ENCODE data around the gene MLC1.
"Not testable (repeated sequence)": the region's sequence is repeated elsewhere in the genome, so short reads cannot be mapped to it uniquely, and the experiment has no call there.

Gene MLC1

DNA sequence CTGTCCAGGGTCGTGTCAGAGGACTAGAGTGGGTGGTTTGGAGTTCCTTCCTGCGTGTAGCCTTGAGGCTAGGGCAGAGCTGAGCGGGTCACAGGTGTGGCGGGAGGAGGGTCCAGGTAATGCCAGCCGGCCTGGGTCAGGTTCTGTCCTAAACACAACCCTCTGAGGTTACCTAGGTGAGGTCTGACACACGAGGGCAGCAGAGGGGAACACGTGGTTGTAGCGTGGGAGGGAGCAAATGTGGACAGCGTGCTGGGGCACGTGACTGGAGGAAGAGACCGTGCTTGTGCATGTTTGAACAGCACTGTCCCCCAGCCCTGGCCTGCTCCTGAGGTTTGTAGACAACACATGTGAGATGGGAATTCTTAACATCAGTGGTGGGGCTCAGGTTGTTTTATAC, 17.7 kb upstream of the MLC1 start:
- no peak for DNase-seq (ENCODE audit: low spot score)

DNA sequence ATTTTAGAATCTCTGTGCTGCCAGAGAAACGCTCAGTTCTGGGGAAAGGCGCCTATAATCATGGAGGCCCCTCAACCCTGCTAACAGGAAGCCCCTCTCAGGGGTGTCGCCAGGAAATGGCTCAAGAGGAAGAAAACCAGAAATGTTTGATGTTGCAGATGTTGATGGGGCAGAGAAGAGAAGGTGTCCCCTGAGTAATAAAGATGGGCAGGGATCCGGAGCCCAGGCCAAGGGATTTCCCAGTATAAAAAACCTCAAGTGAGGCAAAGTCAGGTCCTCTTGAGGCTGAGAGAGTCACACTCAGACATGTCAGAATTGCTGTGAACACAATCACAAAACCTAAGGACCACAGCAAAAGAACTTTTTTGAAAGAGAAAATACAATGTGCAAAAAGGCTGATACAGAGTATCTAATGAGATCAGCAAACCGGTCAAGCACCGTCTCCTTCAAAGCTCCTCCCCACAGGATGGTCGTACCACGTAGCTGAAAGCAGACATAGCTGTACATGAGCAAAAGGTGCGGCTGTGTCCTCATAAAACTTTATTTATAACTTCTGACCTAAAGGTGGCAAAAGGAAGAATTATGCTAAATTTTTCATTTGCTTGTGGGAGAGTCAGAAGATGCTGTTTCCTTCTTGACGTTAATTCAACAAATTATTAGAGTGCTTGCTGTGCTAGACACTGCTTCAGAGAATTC, 16.8 kb upstream of the MLC1 start:
- DNase-seq (ENCODE audit: low spot score) = no peak

DNA sequence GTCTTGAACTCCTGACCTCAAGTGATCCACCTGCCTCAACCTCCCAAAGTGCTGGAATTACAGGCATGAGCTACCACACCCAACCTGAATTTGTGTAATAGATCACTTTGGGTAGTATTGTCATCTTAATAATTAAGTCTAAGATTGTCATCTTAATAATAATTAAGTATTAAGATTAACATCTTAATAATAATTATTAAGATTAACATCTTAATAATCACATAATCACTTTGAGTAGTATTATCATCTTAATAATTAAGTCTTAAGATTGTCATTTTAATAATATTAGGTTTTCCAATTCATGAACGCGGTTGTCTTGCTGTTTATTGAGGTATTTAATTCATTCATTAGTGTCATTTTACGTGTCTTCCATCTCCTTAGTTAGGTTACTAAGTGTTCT, 12.8 kb upstream of the MLC1 start:
- DNase-seq (ENCODE audit: low spot score) = no peak

DNA sequence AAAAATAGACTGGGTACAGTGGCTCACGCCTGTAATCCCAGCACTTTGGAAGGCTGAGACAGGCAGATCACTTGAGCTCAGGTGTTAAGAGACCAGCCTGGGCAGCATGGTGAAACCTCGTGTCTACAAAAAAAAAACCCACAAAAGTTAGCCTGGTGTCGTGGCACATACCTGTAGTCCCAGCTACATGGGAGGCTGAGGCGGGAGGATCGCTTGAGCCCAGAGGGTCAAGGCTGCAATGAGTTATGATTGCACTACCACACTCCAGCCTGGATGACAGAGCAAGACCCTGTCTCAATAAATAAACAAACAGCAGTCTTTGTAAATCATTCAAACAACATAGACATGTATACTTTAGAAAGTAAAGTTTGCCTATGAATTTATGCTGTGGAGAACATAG, 7.1 kb upstream of the MLC1 start:
- no peak for DNase-seq (ENCODE audit: low spot score)

DNA sequence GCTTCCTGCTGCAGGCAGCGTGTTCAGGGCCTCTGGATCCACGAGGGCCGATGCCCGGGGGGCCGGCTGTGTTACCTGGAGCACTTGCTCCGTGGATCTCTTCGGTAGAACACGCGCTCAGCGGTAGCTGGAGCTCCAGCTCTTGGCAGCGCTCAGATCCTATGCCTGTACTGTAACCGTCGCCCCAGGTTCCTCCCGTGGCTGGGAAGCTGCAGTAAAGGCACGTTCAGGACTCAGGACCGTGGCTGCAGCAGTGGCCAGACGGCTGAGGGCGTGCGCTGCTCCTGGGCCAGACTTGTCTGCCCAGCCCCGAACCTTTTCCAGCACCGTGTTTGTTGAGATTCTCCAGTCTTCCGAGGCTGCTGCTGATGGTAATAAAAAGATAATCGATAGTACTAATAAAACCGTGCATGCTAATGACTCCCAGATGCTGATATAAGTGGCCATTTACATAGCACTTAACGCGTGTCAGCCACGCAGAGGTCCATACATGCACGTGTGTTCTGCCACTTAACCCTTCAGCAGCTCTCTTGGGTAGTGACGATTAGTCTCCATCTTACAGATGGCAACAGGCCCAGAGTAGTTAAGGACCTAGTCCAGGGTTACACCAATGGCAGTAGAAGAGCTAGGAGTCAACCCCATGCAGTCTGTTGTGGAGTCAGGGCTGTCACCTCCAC, 6.0 kb upstream of the MLC1 start:
- no peak for DNase-seq (ENCODE audit: low spot score)

DNA sequence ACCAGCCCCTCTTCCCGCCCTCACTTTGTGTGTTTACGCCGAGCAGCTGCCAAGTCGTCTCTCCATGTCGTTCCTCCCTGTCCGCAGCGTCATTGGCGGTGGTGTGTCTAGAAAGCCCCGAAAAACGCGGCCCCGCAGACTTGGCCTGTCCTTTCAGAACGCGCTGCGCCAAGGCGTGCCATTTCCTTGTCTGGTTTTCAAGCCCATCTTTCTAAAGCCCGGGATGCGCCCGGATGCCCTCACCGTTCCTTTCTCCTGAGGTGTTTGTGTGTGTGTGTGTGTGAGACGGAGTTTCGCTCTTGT, 5.1 kb upstream of the MLC1 start:
- no peak for DNase-seq (ENCODE audit: low spot score)

DNA sequence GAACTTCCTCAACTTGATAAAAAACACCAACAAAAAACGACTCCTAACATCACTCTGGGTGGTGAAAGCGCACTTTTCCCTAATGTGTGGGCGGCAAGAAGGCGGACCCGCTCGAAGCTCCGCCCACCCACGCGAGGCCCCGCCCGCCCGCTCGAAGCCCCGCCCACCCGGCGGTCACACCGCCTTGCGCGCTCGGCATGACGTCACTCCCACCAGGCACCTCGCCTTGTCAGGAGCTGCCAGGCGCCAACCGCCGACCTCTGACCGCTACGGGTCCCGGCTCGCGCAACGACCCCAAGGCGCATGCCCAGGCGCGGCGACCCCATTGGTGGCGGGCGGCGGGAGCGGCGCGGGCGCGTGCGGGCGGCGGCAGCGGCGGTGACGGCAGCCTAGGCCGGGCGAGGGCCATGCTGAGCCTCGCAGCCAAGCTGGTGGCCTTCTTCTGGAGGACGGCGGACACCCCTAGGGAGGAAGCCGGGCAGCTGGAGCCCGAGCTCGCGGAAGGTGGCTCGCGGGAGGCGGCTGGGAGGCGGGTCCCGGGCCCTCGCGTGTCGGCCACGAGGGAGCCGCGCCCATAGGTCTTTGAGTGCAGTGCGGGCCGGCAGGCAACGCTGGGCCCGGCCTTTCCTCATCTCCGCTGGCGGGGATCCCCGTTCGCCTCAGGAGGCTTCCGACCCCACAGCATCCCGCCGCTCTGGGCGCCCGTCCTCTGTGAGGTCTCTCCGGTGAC, 4.6 kb upstream of the MLC1 start, which contains the start of gene MOV10L1:
Gene MOV10L1 (plus strand): TSS at position 325 of the 730 bp plus-strand sequence. CDS start 83 bp downstream, at position 408.
- DNase-seq (ENCODE audit: low spot score) = no peak

DNA sequence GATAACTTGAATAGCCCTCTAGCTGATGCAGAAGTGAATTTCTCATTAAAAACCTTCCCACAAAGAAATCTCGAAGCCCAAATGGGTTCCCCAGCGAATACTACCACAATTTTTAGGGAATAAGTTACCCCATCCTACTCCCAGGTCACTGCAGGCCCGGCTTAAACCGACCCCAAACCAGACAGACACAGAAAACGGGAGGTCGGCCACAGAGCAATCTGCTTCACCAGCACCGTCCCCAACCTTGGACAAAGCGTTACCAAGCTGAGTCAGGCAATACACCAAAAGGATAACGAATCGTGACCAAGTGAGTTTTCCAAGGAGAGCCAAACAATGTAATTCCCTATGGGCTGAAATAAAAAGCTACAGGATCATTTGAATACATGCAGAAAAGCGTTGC, 4.0 kb upstream of the MLC1 start:
- no peak for DNase-seq (ENCODE audit: low spot score)

DNA sequence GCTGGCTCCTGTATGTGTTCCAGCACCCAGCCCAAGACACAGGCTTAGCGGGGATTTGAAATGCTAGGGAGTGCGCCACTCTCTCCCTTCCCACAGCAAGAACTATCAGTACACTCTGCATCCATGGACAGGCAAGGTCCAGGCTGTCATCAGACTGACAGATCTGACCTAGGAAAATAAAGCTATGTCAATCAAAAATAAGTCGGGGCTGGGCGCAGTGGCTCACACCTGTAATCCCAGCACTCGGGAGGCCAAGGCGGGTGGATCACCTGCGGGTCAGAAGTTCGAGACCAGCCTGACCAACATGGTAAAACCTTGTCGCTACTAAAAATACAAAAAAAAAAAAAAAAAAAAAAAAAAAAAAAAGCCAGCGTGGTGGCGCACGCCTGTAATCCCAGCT, 2.9 kb upstream of the MLC1 start:
- DNase-seq (ENCODE audit: low spot score) = no peak

DNA sequence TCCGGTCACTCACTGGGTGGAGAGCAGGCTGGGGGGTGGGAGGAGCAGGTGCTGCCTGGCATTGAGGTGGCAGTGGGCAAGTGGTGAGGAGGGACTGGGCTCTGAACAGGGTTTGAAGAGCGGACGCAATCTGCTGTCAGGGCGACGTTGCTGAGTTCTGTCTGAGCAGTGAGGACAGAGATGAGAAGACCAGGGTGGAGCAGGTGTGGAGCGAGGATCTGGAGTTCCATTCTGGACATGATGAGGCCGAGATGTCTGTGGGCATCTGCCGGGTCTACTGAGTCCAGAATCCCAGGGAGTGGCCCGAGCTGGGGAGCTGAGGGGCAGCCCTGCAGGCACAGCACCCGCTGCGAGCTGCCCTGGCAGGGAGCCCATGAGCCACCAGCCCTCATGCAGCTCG, 2.4 kb upstream of the MLC1 start:
- DNase-seq (ENCODE audit: low spot score) = no peak

DNA sequence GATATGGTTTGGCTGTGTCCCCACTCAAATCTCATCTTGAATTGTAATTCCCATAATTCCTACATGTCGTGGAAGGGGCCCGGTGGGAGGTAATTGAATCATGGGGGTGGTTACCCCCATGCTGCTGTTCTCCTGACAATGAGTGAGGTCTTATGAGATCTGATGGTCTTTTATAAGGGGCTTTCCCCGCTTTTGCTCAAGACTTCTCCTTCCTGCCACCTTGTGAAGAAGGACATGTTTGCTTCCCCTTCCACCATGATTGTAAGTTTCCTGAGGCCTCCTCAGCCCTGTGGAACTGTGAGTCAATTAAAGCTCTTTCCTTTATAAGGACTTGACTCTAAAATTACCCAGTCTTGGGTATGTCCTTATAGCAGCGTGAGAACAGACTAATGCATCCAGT, 1.7 kb upstream of the MLC1 start:
- not testable (repeated sequence) for DNase-seq (ENCODE audit: low spot score)

DNA sequence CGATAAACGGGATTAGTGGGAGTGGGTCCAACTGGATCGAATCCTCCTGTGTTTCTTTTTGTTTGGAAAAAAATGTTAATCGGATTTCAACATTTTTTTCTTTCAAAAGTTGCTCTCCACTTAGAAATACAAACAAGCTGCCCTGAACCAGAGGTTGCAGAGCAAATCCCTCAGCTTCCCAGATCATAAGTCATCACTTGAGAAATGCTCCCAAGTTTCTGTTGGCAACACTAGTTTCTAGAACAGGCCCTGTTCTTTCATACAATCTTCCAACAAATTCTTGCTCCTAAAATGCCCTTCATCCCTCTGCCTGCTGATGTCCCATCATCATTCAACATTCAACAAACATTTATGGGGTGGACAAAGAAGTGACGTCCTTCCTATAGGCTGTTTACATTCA, 1.3 kb upstream of the MLC1 start:
- no peak for DNase-seq (ENCODE audit: low spot score)

DNA sequence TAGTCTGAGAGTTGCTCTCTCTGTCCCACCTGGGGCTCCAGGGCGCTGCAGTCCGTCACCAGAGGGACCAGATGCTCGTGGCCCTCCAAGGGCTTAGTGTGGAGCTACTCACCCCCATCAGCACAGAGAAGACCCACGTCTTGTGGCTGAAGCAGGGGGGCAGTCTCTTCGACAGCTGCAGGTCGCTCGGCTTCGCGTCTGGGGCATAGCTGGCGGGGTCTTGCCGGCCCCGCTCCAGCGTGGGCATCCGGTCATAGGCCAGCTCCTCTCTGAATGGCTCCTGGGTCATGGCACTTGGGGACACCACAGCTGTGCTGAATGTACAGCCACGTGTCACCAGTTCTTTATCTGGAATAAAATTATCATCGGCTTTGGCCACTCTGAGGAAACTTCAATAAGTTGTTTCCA, 608 bp downstream of the MLC1 start:
- no peak for DNase-seq (ENCODE audit: low spot score)

DNA sequence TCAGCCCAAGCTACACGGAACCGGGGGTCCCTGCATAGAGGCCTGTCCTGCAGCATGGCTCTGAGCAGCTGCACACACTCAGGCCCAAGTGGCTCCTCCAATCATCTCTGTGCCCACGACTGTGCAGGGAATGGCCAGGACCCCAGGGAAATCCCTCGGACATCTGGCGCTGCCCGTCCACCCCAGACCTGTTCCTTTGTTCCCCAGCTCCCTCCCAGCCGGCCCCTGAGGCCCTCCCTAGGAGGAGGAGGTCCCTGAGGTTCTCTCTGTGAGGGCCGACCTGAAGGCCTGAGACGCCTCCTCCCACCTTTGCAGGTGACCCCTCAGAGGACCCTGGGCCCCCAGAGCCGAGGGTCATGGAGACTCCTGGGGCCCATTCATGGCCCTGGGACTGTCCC, 1.1 kb downstream of the MLC1 start:
- DNase-seq (ENCODE audit: low spot score) = no peak

DNA sequence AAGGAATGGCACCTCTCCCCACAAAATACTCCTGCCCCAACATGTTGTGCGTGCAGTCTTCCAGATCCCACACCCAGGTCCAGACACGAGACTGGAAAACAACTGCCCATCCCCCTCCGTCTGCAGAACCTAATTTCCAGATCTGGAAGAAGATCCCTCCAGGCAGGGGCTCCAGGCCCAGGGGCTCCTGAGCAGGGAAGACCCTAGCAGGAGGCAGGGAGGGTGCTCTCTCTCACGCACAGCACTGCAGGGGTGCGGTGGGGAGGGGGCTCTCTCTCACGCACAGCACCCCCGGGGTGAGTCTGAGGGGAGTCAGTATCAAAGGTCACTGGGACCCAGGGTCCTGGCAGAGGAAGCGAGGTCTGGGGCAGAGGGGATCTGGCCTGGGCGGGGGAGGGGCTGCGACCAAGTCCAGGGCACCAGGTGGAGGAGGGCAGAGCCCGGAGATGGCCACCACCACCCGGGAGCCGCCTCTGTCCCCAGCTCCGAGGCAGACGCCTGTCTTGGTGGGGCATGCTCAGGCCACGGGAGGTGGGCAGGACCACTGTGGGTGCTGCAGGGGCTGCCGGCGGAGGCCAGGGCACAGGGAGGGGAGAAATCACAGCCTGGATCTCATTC, 1.7 kb downstream of the MLC1 start:
- DNase-seq (ENCODE audit: low spot score) = no peak

DNA sequence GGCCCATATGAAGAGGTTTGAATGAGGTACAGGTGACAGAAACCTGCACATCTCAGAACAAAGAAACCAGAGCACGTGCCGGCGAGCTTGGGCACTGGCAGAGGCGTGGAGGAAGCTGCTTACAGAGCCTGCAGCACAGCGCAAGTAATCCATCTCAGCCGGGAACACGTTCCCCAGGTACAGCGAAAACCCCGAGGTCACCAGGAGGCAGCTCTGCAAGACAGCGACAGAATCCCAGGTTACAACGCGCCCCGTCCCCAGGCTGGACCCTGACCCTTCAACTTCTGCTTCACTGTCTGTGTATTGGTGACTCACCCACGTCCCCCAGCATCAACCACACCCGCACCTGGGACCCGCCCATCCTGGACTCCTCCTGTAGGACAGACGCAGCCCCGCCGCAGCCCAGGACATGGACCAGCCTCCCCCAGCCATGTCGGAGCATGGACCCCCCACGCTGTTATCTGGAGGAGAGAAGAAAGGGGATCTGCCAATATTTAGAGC, 2.2 kb downstream of the MLC1 start:
- no peak for DNase-seq (ENCODE audit: low spot score)

DNA sequence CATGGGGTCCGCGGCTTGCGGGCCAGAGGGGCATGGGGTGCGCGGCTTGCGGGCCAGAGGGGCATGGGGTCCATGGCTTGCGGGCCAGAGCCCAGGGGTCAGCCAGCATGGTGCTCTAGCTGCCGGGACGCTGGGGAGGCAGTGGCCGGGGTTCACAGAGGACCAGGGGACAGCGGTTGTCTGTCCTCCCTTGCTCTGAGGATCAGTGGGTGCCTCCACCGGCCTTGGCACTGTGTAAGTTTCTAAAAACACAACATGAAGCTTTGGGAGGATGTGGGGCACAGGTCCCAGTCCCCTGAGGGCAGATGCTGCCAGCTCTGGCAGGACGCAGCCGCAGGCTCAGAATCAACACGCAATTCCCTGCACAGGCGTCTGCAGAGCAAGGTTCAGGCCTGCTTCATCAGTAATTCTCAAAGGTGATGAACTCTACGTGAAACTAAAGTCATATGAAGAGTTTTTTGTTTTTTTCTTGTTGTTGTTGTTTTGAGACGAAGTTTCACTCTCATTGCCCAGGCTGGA, 3.0 kb downstream of the MLC1 start:
- no peak for DNase-seq (ENCODE audit: low spot score)

DNA sequence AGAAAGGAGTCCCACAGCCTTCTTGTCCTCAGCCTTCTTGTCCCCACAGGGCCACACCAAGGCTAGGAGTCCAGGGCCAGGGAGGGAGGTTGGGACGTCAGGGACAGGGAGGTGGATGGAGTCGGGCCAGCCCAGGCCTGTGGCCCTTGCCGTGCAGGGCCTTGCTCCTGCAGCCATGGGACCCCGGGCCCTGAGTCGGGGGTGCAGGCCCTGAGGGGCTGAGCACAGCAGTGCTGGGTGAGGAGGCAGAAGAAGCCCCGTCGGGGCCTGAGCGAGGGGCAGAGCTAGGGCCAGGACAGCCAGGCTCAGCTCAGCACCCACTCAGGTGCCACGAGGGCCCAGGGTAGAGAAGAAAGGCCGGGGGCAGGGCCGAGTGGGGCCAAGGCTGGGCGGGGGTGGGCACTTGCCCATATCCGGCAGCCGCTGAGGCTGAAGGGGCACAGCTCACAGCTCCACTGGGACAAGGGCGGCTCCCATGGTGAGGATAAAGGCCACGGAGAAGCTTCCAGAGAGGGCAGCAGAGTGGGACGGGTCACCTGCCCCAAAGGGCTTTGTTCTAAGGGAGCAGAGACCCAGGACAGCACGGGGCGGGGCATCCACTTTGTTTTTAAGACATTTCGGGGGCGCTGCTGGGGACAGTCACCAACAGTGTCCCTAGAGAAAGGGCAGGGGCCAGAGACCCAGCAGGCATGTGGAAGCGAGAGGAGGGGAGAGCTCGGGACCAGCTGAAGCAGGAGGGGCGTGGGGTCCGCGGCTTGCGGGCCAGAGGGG, 3.6 kb downstream of the MLC1 start:
- DNase-seq (ENCODE audit: low spot score) = no peak

DNA sequence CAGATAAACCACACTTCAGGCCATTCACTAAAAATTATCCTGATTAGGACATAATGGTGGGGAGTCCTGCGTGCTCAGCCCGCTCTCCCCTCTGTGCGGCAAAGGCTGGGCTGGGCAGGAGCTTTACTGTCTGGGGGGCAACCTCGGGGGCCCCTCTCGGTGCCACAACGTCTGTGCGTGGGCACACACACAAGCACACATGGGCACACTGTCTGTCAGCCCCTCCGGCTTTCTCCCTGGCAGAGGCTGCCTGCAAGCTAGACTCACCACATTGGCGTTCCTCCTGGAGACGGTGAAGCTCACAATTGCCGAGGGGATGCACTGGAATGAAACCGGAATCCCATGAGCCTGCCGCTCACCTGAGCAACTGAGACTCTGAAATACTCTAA, 5.2 kb downstream of the MLC1 start:
- no peak for DNase-seq (ENCODE audit: low spot score)

DNA sequence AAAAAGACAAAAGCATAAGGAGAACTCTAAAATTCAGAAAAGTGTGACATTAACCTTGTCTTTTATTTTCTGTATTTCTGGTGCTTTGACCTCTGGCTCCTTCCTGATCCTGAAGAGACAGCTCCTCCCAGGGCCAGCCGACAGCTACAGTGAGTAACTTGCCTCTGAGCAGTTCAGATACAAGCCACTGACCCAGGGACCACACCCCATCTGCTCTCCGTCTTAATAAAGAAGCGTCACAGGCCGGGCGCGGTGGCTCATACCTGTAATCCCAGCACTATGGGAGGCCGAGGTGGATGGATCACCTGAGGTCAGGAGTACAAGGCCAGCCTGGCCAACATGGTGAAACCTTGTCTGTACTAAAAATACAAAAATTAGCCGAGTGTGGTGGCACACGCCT, 6.5 kb downstream of the MLC1 start:
- DNase-seq (ENCODE audit: low spot score) = no peak

DNA sequence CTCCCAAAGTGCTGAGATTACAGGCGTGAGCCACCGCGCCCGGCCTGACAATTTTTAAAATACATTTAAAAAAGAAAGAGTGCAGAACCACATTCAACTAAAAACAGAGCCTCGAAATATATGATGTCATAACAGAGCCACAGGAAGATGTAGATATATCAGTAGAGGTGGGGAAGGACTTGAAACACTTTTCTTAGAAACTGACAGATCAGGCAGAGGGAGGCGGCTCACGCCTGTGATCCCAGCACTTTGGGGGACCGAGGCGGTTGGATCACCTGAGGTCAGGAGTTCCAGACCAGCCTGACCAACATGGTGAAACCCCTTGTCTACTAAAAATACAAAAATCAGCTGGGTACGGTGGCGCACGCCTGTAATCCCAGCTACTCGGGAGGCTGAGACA, 7.0 kb downstream of the MLC1 start:
- no peak for DNase-seq (ENCODE audit: low spot score)
